WTC11 (cell line): ENCODE data around the gene SLC47A1. TPM values are rescaled to one million over a fixed set of nuclear protein-coding genes. Genes with fewer than 3 reads are reported as not detected.

ENCODE experiments used
- ATAC-seq: fragments of 200-7000 bp; cut with Tn5 transposase; 2 replicates; pipeline ENCODE4 v1.10.0; 2021; ENCODE audit warnings: mild to moderate bottlenecking, moderate library complexity
- CTCF ChIA-PET: fragments of 300-600 bp; sonication (Branson Sonifier 250); formaldehyde crosslinking; loops from one replicate; lab custom pipeline; 2021; ENCODE audit warnings: antibody characterized with exemption; lab: Charles Lee
- POLR2A ChIA-PET: fragments of 350-600 bp; sonication (Branson Sonifier 250); formaldehyde crosslinking; loops from one replicate; lab custom pipeline; 2021; ENCODE audit warnings: antibody characterized with exemption; lab: Charles Lee
- DNase-seq: peaks from one replicate; pipeline ENCODE4 v3.0.0; 2021; ENCODE audit warnings: low spot score
- H3K27ac Mint-ChIP-seq: 2 replicates; pipeline ENCODE4 v1.8.0; 2021; ENCODE audit warnings: mixed read lengths
- H3K27me3 Mint-ChIP-seq: 2 replicates; pipeline ENCODE4 v1.8.0; 2021; ENCODE audit warnings: low read depth, mild to moderate bottlenecking, moderate library complexity, mixed read lengths
- H3K36me3 Mint-ChIP-seq: 2 replicates; pipeline ENCODE4 v1.8.0; 2021; ENCODE audit warnings: mixed read lengths
- H3K4me1 Mint-ChIP-seq: 2 replicates; pipeline ENCODE4 v1.8.0; 2022; ENCODE audit warnings: mixed read lengths
- H3K4me3 Mint-ChIP-seq: 2 replicates; pipeline ENCODE4 v1.8.0; 2021; ENCODE audit warnings: mild to moderate bottlenecking, moderate library complexity, mixed read lengths
- H3K9me3 Mint-ChIP-seq: 2 replicates; pipeline ENCODE4 v1.8.0; 2021; ENCODE audit warnings: mixed read lengths
- ATF1 ChIP-seq: sonication (generic); formaldehyde crosslinking; IDR thresholded peaks from 2 replicates; pipeline ENCODE4 v1.8.1; 2023; ENCODE audit warnings: mild to moderate bottlenecking, moderate library complexity, missing genetic modification reagents
- CREB1 ChIP-seq: sonication (generic); formaldehyde crosslinking; IDR thresholded peaks from 2 replicates; pipeline ENCODE4 v1.8.0; 2023; ENCODE audit warnings: mild to moderate bottlenecking, missing genetic modification reagents
- ESRRA ChIP-seq: sonication (generic); formaldehyde crosslinking; IDR thresholded peaks from 2 replicates; pipeline ENCODE4 v1.8.1; 2022; ENCODE audit warnings: mild to moderate bottlenecking, missing genetic modification reagents, borderline replicate concordance
- ETV6 ChIP-seq: sonication (generic); formaldehyde crosslinking; IDR thresholded peaks from 2 replicates; pipeline ENCODE4 v1.8.1; 2022; ENCODE audit warnings: mild to moderate bottlenecking, missing genetic modification reagents
- IRF1 ChIP-seq: sonication (generic); formaldehyde crosslinking; IDR thresholded peaks from 2 replicates; pipeline ENCODE4 v1.8.0; 2023; ENCODE audit warnings: missing genetic modification reagents
- JUN ChIP-seq: sonication (generic); formaldehyde crosslinking; IDR thresholded peaks from 2 replicates; pipeline ENCODE4 v1.8.0; 2023; ENCODE audit warnings: mild to moderate bottlenecking, missing genetic modification reagents
- MAX ChIP-seq: sonication (generic); formaldehyde crosslinking; IDR thresholded peaks from 2 replicates; pipeline ENCODE4 v1.8.0; 2022; ENCODE audit warnings: mild to moderate bottlenecking, missing genetic modification reagents
- MXD4 ChIP-seq: fragments of 250-450 bp; sonication (Bioruptor Pico); IDR thresholded peaks from 2 replicates; pipeline ENCODE4 v1.8.0; 2021; ENCODE audit warnings: mild to moderate bottlenecking, moderate library complexity, borderline replicate concordance
- NFYB ChIP-seq: sonication (generic); formaldehyde crosslinking; conservative IDR thresholded peaks from 2 replicates; pipeline ENCODE4 v1.8.0; 2022; ENCODE audit warnings: low read depth, missing genetic modification reagents
- NR2C2 ChIP-seq: sonication (generic); formaldehyde crosslinking; IDR thresholded peaks from 2 replicates; pipeline ENCODE4 v1.8.0; 2022; ENCODE audit warnings: mild to moderate bottlenecking, missing genetic modification reagents
- OVOL2 ChIP-seq: fragments of 250-450 bp; sonication (Bioruptor Pico); IDR thresholded peaks from 2 replicates; pipeline ENCODE4 v1.9.0; 2021; ENCODE audit warnings: mild to moderate bottlenecking, borderline replicate concordance
- SOX15 ChIP-seq: fragments of 250-450 bp; sonication (Bioruptor Pico); IDR thresholded peaks from 2 replicates; pipeline ENCODE4 v1.9.0; 2021; ENCODE audit warnings: mild to moderate bottlenecking
- TEAD4 ChIP-seq: sonication (generic); formaldehyde crosslinking; IDR thresholded peaks from 2 replicates; pipeline ENCODE4 v1.8.0; 2022; ENCODE audit warnings: mild to moderate bottlenecking, missing genetic modification reagents
- TP53 ChIP-seq: sonication (generic); formaldehyde crosslinking; IDR thresholded peaks from 2 replicates; pipeline ENCODE4 v1.8.1; 2023; ENCODE audit warnings: mild to moderate bottlenecking, missing genetic modification reagents
- ZBTB43 ChIP-seq: sonication (generic); formaldehyde crosslinking; IDR thresholded peaks from 2 replicates; pipeline ENCODE4 v1.8.1; 2023; ENCODE audit warnings: mild to moderate bottlenecking, missing genetic modification reagents
- ZNF232 ChIP-seq: sonication (generic); formaldehyde crosslinking; IDR thresholded peaks from 2 replicates; pipeline ENCODE4 v1.8.0; 2022; ENCODE audit warnings: mild to moderate bottlenecking, missing genetic modification reagents
- ZNF423 ChIP-seq: fragments of 250-450 bp; sonication (Bioruptor Pico); IDR thresholded peaks from 2 replicates; pipeline ENCODE4 v2.1.2; 2022; ENCODE audit warnings: mild to moderate bottlenecking, moderate library complexity
- ZNF512 ChIP-seq: sonication (generic); formaldehyde crosslinking; IDR thresholded peaks from 2 replicates; pipeline ENCODE4 v1.8.1; 2022; ENCODE audit warnings: missing genetic modification reagents, borderline replicate concordance
- ZSCAN18 ChIP-seq: fragments of 250-450 bp; sonication (Bioruptor Pico); IDR thresholded peaks from 2 replicates; pipeline ENCODE4 v2.1.2; 2022; ENCODE audit warnings: mild to moderate bottlenecking, moderate library complexity
- total RNA-seq: library from RNA; stranded (reverse); gene quantifications from 3 replicates; pipeline ENCODE4 v1.2.3, GENCODE V29; 2021

Gene SLC47A1
- total RNA-seq, 1 experiment from 2014 or later, result 2.5 TPM

- no peak for TF ChIP-seq IRF1 (CRISPR knock-in tag)
- TF ChIP-seq CREB1, result no peak
- TF ChIP-seq, all 79 proteins: peak for 0
Observed at GRCh38 chr17:19553036-19553435, 19.4 kb downstream of the SLC47A1 start (continued).

GRCh38 chr17:19554393-19554792, 20.7 kb downstream of the SLC47A1 start:
- no peak for DNase-seq
- TF ChIP-seq OVOL2 (CRISPR knock-in tag) (no peak), ZNF232 (no peak)
- TF ChIP-seq, all 79 proteins: peak for 0
- ChIA-PET CTCF (no interaction called here), POLR2A (no interaction called here)
- H3K9me3 Mint-ChIP-seq, result peaks cover 23% of the 10 kb centered on the region
- peaks cover 15% of the 10 kb centered on the region for H3K36me3 Mint-ChIP-seq
- no peak for ATAC-seq
- no peak overlapping the region for H3K4me3 Mint-ChIP-seq
- H3K27ac Mint-ChIP-seq, result no peak overlapping the region
- no peaks in the 10 kb centered on the region; the same call in 1 of the 2 replicates for H3K27me3 Mint-ChIP-seq
- H3K4me1 Mint-ChIP-seq, result peaks cover 19% of the 10 kb centered on the region

GRCh38 chr17:19555746-19556145, 22.1 kb downstream of the SLC47A1 start:
- Mint-ChIP-seq H3K27me3 (no peaks in the 10 kb centered on the region; the same call in 1 of the 2 replicates), H3K4me1 (peaks cover 16% of the 10 kb centered on the region), H3K27ac (no peak overlapping the region), H3K4me3 (no peak overlapping the region), H3K9me3 (peaks cover 18% of the 10 kb centered on the region), H3K36me3 (peaks cover 10% of the 10 kb centered on the region)
- no peak for TF ChIP-seq TEAD4
- TF ChIP-seq ZNF512 (CRISPR knock-in tag), result no peak
- no peak for TF ChIP-seq ZSCAN18
- no peak for TF ChIP-seq NR2C2 (CRISPR knock-in tag)
- no peak for TF ChIP-seq ESRRA (CRISPR knock-in tag)
- no peak for TF ChIP-seq ZNF423 (CRISPR knock-in tag)
- TF ChIP-seq MXD4 (CRISPR knock-in tag), result no peak
- no peak for TF ChIP-seq TP53
- no peak for TF ChIP-seq ETV6 (CRISPR knock-in tag)
- no peak for TF ChIP-seq SOX15 (CRISPR knock-in tag)
- no peak for TF ChIP-seq ATF1 (CRISPR knock-in tag)
- TF ChIP-seq MAX (CRISPR knock-in tag), result no peak
- ATAC-seq, result no peak
- ChIA-PET CTCF (no interaction called here), POLR2A (no interaction called here)
- DNase-seq, result no peak

- ATAC-seq (no peak), DNase-seq (no peak)
- ChIA-PET CTCF (interaction anchor here (0.6 to 2.0 kb wide), 4 partner anchors 9 to 186 kb away, joined by 3 to 7 read pairs (median 5); partner anchors contain the start of gene ALDH3A2), POLR2A (no interaction called here)
- H3K27ac Mint-ChIP-seq, result no peak overlapping the region
- H3K4me1 Mint-ChIP-seq, result peaks cover 9% of the 10 kb centered on the region
- TF ChIP-seq ATF1 (CRISPR knock-in tag) (no peak), ZBTB43 (CRISPR knock-in tag) (no peak), NFYB (CRISPR knock-in tag) (no peak), JUN (CRISPR knock-in tag) (no peak)
- H3K36me3 Mint-ChIP-seq, result peaks cover 10% of the 10 kb centered on the region
- H3K4me3 Mint-ChIP-seq, result no peak overlapping the region
- no peaks in the 10 kb centered on the region; the same call in 1 of the 2 replicates for H3K27me3 Mint-ChIP-seq
- peaks cover 18% of the 10 kb centered on the region for H3K9me3 Mint-ChIP-seq
Observed at GRCh38 chr17:19558946-19559345, 25.3 kb downstream of the SLC47A1 start.
